ENCODE data around the gene SMPD1. TPM values are rescaled to one million over a fixed set of nuclear protein-coding genes. Genes with fewer than 3 reads are reported as not detected.
"Not testable (repeated sequence)": the region's sequence is repeated elsewhere in the genome, so short reads cannot be mapped to it uniquely, and the experiment has no call there.

SMPD1 gene
- total RNA-seq, 1 donor from 2014 or later = 25.2 TPM

DNA sequence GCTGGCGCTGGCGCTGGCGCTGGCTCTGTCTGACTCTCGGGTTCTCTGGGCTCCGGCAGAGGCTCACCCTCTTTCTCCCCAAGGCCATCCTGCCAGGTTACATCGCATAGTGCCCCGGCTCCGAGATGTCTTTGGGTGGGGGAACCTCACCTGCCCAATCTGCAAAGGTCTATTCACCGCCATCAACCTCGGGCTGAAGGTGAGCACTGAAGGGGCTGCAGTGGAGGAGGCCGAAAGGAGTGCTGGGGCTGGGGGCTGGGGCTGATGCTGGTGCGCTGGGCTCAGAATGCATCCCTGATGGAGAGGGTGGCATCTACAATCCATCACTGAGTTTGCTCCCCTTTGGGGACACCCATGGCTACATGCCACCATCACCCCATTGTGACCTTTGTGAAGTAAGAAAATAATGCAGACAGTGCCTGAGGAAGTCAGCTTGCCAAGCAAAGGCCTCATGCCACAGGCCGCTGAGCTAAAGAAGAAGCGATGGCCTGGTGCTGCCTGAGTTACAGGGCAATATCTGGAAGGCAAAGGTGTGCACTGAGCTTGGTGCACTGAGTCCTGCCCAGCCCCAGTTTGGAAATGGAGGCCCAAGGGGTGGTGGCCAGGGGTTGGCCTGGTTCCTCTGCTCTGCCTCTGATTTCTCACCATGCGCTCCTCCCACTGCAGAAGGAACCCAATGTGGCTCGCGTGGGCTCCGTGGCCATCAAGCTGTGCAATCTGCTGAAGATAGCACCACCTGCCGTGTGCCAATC, 620 bp downstream of the SMPD1 start:
- DNase-seq = no peak

DNA sequence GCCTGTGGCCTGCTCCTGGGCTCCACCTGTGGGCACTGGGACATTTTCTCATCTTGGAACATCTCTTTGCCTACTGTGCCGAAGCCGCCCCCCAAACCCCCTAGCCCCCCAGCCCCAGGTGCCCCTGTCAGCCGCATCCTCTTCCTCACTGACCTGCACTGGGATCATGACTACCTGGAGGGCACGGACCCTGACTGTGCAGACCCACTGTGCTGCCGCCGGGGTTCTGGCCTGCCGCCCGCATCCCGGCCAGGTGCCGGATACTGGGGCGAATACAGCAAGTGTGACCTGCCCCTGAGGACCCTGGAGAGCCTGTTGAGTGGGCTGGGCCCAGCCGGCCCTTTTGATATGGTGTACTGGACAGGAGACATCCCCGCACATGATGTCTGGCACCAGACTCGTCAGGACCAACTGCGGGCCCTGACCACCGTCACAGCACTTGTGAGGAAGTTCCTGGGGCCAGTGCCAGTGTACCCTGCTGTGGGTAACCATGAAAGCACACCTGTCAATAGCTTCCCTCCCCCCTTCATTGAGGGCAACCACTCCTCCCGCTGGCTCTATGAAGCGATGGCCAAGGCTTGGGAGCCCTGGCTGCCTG, 1.4 kb downstream of the SMPD1 start:
- no peak for DNase-seq

DNA sequence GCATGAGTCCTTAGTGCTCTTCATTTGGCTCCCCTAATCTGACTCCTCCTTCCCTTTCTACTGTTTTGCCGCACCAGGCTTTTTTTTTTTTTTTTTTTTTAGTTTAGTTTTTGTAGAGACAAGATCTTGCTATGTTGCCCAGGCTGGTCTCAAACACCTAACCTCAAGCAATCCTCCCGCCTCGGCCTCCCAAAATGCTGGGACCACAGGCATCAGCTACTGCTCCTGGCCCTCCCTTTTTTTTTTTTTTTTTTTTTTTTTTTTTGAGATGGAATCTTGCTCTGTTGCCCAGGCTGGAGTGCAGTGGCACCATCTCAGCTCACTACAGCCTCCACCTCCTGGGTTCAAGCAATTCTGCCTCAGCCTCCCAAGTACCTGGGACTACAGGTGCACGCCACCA, 2.0 kb downstream of the SMPD1 start:
- DNase-seq = not testable (repeated sequence)

DNA sequence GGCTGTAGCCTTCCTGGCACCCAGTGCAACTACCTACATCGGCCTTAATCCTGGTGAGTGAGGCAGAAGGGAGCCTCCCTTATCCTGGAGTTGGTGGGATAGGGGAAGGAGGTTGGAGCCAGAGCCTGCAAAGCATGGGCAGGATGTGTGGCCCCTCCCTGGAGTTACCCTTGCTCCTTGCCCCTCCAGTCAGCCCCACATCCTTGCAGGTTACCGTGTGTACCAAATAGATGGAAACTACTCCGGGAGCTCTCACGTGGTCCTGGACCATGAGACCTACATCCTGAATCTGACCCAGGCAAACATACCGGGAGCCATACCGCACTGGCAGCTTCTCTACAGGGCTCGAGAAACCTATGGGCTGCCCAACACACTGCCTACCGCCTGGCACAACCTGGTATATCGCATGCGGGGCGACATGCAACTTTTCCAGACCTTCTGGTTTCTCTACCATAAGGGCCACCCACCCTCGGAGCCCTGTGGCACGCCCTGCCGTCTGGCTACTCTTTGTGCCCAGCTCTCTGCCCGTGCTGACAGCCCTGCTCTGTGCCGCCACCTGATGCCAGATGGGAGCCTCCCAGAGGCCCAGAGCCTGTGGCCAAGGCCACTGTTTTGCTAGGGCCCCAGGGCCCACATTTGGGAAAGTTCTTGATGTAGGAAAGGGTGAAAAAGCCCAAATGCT, 3.9 kb downstream of the SMPD1 start:
- no peak for DNase-seq

DNA sequence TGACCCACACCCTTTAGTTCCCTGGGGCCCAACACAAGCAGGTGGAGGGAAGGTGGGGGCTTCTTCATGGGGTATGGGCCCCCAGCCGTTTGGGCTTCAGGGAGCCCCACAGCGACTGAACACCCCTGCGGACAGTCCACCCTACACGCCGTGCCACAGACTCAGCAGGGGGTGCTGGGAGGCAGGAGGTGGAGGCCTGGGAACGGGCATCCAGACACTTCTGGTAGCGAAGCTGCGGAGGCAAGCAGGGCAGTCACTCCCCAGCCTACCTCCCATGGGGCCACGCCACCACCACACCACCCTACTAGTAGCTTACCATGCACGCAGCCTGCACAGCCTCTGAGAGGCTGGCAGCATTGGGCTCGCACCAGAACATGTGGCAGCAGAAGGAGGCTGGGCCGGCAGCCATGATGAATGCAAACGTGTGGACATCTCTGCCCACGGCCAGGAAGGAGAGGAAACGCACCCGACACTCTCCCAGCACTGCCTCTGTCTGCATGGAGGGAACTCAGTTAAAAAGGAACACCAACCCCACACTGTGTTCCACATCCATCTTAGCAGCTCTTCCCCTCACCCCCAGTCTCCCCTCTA, 5.3 kb downstream of the SMPD1 start:
- no peak for DNase-seq

DNA sequence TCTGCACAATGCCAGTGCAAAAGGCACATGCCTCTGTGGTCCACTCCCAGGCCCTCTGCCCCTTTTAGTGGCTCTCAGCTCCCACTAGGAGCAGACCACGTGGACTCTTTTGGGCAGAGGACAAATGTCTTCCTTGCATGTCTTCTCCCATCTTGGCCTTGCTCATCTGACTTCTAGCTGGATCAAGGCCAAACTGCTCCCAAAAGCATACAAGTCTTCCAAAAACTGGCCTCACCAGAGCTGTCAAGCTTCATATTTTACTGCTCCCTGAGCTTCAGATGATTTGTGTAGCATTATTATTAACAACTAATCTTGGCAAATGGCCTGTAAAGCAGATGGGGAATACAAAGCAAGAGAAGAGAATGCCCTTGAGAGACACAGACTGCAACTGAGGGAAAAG, 6.9 kb downstream of the SMPD1 start:
- DNase-seq = no peak

DNA sequence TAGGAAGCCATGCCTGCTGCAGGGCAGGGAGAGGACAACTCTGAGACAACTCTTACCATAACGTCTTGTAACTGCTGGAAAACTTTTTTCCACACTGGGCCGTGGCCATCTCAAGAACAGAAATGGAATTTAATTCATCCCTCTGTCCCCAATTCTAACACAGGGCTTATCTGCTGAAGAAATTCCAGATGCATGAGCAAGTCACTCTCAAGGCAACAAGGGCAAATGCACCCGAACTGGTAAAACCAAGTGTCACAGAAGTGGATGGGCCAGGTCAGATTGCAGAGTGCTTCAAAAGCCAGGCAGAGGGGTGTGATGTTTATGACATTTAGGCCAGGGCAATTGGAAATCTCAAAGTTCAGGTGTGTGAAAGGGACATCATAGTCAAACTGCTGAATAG, 7.4 kb downstream of the SMPD1 start:
- DNase-seq = no peak

DNA sequence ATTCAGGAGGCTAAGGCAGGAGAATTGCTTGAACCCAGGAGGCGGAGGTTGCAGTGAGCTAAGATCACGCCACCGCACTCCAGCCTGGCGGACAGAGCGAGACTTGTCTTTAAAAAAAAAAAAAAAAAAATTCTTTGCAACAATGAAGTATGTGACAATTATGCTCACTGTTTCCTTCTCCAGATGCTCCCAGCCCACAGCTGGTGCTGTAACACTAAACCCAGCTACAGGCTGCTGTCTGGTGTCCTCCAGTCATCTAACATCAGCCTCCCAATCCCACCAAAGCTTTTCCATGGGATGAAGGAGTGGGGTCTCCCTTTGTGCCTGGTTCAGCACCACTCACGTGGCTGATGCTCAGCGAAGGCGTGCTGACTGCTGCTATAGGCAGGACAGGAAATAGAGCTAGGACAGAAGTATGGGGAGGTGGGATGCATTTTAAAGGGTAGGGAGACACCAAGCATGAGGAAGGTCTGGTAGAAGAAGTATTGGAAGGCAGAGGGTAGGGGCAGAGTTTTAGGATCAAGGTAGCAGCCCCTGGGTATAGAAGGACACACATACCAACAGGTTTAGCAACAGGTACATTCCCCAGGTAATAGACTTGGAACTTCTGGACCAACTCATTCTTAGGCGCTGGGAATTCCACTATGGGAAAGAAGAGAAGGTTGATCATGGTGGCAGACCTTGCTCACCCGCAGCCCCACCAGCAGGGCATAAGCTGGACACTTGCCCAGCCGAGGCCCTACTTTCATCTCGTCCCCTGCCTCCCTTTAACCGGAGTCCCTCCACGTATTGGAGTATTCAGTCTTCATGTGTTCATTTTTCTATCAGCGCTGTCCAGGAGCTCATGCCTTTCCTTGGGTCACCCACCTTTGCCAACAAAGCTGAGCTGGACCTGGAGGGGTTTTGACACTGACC, 10.4 kb downstream of the SMPD1 start:
- no peak for DNase-seq

DNA sequence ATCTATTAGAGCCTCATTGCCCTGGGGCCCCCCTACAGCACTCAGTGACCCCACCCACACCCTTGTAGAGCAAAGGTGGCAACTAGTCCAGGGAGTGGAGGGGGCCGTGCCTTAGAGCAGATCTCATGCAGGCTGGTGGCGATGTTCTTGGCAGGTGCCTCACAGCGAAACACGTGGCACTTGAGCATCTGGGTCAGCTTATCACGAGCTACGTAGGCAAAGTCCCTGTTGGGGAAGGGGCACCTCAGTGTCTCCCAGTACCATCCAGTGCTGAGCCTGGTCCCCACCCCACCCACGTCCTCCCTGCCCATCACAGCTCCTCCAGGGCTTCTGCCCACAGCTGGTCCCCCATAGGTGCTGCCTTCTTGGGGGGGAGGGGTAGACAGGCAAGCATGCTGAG, 11.2 kb downstream of the SMPD1 start:
- no peak for DNase-seq

DNA sequence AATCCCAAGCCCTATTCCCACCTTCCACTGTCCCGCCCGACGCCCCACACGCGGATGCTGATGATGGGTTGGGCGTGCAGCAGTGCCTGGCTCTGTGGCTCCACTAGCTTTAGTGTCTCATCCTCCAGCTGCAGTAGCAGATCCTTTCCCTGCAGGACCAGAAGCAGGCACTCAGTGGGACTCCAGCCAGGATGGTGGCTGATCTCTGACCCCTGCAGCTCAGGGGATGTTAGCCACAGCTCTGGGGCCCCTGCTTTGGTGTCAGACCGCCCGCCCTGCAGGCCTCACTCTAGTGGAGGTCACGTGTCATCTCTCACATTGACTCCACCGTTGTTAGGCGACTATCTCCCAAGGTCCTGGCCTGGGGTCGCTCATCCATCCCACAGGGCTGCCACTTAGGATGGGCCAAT, 11.8 kb downstream of the SMPD1 start:
- DNase-seq = no peak

DNA sequence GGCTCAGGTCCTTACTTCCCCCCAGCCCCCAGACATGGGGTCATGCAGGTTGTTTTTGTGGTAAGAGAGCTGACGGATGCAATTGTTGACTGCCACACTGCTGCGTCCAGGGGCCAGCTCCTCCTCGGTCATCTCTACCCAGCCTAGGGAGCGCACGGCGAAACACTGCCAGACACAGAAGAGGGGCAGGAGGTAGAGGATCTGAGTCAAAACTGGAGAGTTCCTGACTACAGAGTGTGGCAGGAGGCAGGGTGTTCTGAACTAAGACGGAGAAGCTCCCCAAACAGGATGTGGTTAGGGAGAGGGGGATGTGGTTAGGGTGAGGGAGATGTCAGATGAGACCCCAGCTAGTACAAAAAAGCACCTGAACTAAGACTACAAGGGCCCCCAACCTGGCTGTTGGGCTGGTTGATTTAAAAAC, 12.3 kb downstream of the SMPD1 start:
- no peak for DNase-seq

DNA sequence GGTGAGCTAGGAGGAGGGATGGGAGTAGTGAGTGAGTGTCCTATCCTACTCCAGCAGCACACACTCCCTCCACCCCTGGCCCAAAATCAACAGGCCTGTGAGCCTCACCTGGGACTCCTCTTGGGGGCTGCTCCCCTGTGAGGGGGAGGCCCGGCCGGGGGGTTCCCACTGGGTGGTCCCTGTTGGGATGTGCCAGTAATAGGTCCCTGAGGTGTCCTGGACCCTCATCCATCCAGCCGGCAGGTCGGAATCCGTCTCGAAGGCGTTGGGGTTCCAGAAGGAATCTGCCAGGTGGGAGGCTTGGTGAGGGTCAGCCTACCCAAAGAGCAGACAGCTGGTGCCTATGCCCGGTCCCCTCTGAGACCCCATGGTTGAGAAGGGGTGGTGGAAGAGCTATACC, 13.3 kb downstream of the SMPD1 start:
- no peak for DNase-seq

DNA sequence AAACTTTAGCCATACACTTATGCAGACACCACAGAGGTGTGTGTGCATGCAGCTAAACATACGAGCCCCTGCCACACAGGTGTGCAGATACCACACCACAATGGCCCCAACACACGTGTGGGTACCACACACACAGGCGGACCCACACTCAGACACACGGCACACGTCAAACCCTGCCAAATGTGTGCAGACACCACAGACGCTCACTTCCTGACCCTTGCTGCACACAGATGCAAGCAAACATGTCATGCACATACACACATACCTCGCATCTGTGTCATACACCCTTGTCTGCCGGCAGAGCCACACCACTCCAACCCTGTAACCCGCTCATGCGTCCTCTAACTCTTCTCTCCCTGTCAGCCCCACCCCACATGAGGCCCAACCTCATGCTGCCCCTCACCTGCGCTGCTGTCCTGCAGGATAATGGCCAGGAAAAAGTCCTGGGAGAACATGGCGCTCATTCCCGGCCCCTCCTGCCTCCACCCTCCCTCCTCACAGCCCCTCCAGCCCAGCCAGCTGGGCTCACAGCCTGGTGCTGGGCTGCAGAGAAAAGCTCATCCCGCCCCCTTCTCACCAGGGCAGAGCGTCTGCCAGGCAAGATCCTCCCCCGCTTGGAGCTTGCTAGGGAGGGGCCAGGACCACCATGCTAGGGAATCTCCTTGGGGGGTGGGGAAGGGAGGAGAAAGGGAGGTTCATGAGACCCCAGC, 14.2 kb downstream of the SMPD1 start:
- DNase-seq = no peak

DNA sequence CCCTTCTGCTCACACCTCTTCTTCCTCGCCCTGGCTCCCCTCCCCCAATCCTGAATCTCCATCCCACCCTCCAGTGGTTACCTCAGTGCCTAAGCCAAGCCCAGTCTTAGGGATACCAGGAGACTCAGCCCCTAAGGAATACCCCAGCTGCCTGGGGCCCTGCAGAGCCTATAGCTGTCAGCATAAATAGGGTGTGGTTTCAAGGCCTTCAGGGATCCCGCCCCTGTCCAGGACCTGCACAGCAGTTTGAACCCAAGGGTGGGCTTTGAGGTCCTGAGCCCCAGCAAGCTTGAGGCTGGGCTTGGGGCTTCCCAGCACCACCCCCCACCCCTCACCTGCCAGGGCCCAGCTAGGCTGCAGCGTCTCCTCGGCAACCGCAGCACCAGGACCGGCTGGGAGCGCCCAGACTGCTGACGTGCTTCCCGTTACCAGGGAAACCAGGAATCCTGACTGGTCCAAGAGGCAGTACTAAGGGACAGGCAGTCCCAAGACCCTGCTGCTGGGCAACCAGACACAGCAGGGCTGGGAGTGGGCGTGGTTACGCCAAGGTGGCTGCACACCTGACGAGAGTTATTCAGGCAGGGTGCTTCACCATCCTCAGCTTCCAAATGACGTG, 14.9 kb downstream of the SMPD1 start:
- no peak for DNase-seq

DNA sequence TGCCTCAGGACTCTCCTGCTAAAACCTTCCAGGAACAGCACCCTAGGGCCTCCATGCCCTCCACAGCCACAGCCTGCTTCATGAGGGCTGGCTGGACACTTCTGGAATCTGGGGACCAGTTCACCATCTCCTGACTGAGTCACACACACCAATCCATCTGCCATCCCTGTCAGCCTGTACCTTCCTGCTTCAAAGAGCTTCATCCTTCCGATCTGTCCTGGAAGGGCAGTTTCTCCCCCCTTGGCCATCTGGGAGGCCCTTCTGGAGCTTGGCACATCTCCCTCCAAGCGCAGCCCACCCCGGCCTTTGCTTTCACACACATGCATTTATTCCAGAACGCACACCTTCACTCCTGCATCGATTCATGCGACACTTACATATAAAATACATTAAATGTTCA, 15.6 kb downstream of the SMPD1 start:
- DNase-seq = no peak

DNA sequence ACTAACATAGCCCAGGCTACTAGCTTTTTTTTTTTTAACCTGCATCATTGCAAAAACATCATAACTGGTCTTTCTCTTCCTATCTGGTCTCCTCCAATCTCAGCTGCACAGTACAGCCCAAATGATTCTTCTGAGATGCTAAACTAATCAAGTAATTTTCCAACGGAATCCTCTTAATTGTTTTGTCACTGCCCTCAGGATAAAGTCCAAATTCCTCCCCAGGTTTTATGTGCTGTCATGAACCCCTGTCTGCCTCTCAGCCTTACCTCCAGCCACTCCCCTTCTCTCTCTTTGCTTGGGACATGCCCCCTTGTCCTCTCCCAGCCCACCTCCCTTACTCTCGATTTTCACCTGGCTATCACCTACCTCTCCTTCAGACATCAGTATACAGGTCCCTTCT, 16.1 kb downstream of the SMPD1 start:
- no peak for DNase-seq

DNA sequence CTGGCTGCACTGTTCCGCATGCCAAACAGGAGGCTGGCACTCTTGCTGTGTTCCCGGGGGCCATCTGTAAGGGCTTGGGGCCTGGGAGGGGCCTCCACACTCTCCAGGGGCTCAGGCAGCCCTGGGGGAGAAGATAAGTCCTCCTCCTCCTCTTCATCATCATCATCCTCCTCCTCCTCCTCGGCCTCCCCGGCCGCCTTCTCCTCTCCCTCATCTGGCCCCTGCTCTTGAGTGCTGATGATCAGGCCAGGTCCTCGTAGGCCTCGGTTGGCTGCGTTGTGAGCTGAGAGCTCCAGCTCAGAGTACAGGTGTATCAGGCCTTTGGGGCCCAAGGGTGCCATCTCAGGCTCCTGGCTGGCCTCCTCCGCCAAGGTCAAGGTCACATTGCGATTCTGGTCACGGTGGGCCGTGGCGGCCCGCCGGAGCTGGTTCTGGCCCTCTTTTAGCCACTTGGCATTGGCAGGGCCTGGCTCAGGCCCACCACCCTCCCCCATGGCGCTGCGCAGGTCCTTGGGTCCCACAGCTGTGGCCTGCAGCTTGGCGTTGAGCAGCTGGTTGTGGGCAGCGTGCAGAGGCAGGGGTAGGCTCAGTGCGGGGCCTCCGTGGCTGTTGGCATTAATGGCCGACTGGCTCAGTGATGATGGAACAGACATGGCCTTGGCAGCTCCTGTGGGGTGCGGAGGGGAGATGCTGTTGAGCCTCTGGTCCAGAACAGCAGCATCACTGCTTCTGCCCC, 20.6 kb downstream of the SMPD1 start:
- no peak for DNase-seq

DNA sequence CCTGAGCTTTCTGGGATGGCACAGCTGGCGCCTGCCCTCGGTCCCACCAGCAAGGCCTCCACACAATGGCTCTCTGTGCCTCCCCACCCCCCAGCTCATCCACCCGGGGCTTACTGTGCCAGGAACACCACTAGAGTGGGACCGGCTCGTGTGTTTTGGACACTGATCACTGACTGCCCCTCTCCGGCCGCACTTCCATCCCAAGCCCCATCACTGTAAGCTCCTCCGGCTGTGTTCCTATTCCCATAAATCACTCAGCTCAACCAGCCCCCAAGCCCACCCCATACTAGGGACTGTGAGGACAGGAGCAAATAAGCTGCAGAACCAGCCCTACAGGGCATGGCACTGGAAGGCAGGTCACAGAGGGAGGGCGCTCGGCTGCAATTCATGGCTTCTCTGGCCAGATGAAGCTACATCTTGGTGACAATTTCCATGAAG, 21.3 kb downstream of the SMPD1 start:
- DNase-seq = no peak

DNA sequence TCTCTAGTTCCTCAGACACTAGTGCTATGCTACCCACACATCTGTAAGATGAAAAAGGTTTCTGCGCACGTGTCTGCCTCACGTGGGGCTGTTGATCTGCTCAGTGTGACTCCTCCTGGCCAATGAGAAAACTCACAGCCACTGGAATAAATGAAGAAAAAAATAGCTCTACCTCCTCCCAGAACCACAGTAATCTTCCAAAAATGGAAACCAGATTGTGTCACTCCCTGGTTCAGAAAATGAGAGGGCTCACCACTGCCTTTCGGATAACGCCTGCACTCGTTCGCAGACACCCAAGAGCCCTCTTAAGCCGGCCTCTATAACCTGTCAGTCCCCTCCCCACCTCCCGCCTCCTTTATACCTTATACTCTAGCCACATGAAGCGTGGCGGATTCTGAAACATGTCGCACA, 23.5 kb downstream of the SMPD1 start:
- DNase-seq = no peak

DNA sequence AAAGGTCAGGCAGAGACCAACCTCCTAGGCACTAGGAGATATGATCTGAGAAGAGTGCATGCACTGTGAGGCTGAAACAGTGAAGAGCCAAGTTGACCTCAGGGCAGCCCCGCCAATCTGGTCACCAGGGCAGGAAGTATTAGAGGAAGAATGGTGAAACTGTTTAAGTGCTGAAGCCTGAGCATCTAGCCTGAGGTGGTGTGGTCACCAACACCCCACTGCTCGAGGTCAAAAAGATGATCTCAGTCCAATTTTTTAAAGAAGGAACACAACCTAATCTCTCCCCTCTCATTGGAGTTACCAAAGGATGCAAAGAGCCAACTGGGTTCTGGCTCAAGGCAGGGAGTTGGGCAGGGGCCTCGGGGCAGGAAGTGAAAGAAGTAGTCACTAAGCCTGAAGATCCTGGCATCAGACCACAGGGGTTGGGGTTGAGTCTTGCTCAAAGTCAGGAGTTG, 24.6 kb downstream of the SMPD1 start:
- DNase-seq = no peak

DNA sequence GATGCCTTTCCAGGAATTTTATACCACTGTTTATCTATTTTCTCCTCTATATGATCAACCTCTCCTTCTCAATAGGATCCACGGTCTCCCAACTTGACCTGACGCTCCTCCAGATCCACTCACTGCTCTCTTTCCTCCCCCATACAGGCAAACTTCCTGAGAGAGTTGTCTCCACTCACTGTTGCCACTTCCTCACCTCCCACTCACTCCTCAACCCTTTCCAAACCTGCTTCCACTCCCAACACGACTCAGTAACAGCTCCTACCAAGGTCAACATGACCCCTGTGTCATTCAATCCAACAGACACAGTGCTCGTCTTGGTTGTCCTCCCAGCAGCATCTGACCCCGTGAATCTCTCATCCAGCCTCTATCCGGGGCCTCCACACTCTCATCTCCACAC, 25.5 kb downstream of the SMPD1 start:
- no peak for DNase-seq

Measured in dermis blood vessel endothelial cell (primary cell).